Skin epidermis (tissue), 12 donors: ENCODE results near the gene DNPH1.
A peak's percentile ranks its signal among the peaks of the same experiment; 100 is the strongest.

Experiments
- H3K27ac ChIP-seq, 21 experiments: fragments of 200-600 bp; sonication (generic) in 11 of 21; one replicate each; pipeline ENCODE4 v1.5.0; 2020; ENCODE audit warnings: mild to moderate bottlenecking in 3 of 21, inconsistent platforms in 2 of 21, moderate library complexity in 2 of 21
- H3K4me3 ChIP-seq, 7 experiments: fragments of 200-600 bp; sonication (generic) in 2 of 7; one replicate each; pipeline ENCODE4 v1.5.0; 2020; ENCODE audit warnings: inconsistent platforms in 2 of 7, mild to moderate bottlenecking in 2 of 7, moderate library complexity in 1 of 7

The DNPH1 gene

GRCh38 chr6:43221046-43221972 lies 8.0 kb downstream of the DNPH1 start:
- Histone ChIP-seq H3K27ac (peak overlapping the region in 5 of 21 experiments; percentile 4 to 90 (median 39)), H3K4me3 (no peak overlapping the region)

DNA sequence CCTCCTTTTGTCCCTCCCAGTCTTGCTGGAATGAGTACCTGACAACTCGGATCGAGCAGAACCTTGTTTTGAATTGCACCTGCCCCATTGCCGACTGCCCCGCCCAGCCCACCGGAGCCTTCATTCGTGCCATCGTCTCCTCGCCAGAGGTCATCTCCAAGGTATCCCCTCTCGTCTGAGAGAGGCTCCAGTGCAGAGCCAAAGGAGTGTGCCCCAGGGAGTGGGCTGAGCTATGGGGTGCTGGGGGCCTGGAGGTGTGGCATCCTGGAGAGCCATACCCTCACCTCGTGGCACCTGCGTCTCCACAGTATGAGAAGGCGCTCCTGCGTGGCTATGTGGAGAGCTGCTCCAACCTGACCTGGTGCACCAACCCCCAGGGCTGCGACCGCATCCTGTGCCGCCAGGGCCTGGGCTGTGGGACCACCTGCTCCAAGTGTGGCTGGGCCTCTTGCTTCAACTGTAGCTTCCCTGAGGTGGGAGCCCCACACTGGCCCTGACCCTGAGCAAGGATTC lies 8.8 kb downstream of the DNPH1 start:
- H3K27ac ChIP-seq = no peak overlapping the region
- no peak overlapping the region for H3K4me3 ChIP-seq

GRCh38 chr6:43219814-43220213 lies 9.5 kb downstream of the DNPH1 start:
- Histone ChIP-seq H3K4me3 (no peak overlapping the region), H3K27ac (no peak overlapping the region)

DNA sequence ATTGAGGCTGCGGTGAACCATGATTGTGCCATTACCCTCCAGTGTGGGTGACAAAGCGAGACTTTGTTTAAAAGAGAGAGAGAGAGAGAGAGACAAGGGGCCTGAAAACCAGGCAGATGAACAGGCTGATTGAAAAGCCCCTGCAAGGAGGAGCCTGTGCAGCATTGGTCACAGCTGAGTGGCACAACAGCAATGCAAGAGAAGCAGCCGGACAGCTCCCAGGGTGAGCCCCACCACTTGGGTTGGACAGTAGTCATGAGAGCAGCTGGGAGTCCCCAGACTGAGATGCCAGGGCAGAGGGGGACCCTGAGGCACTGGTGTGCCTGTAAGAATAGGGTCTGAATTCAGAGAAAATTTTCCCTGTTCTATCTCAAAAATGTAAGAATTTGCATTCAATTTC lies 10.2 kb downstream of the DNPH1 start:
- no peak overlapping the region for H3K27ac ChIP-seq

DNA sequence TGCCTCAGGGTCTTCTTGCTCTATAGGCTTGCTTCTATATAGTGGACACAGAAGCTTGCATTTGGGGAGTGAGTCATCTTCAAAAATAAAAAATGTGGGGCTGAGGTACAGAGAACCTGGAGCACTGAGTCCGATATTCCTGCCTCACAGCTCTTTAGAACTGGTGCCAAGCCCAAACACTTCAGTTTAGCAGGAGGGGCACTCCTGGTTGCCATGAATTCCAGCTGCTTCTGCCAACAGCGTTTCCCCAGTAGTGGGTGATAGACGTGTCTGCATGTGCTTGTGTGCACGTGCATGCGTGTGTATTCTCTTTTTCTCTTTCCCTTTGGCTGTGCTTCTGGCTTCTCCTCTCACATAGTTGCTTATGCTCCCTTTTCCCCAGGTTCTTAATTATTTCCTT lies 11.9 kb downstream of the DNPH1 start:
- H3K4me3 ChIP-seq = no peak overlapping the region
- H3K27ac ChIP-seq = no peak overlapping the region

More for the DNA sequence above, 10.2 kb downstream of the DNPH1 start:
- H3K4me3 ChIP-seq = no peak overlapping the region

- Histone ChIP-seq H3K27ac (no peak overlapping the region), H3K4me3 (no peak overlapping the region)
Measured at GRCh38 chr6:43216200-43216599, 13.1 kb downstream of the DNPH1 start.

- Histone ChIP-seq H3K4me3 (no peak overlapping the region), H3K27ac (no peak overlapping the region)
Measured at GRCh38 chr6:43215066-43215465, 14.2 kb downstream of the DNPH1 start.

- Histone ChIP-seq H3K4me3 (no peak overlapping the region), H3K27ac (no peak overlapping the region)
Measured at GRCh38 chr6:43213431-43213830, 15.8 kb downstream of the DNPH1 start.

GRCh38 chr6:43211955-43212354 lies 17.3 kb downstream of the DNPH1 start:
- no peak overlapping the region for H3K4me3 ChIP-seq
- no peak overlapping the region for H3K27ac ChIP-seq

DNA sequence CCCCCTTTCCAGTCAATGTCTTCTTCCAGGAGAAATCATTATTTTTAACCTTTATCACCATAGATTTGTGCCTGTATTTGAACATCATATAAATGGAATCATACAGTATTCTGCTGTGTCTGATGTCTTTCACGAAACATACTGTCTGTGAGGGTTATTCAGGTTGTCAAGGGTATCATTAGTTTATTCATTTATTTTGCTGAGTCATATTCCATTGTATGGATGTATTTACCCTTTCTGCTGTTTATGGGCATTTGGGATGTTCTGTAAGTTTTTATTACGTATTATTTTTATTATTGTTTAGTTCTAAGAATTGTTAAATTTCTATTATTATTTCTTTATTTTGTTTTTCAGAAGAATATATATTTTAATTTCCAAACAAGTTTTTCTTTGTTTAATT lies 22.0 kb downstream of the DNPH1 start:
- Histone ChIP-seq H3K27ac (no peak overlapping the region), H3K4me3 (no peak overlapping the region)

GRCh38 chr6:43205849-43206248 lies 23.4 kb downstream of the DNPH1 start:
- H3K4me3 ChIP-seq = no peak overlapping the region
- H3K27ac ChIP-seq = no peak overlapping the region

GRCh38 chr6:43204271-43205105 lies 24.8 kb downstream of the DNPH1 start:
- no peak overlapping the region for H3K27ac ChIP-seq
- no peak overlapping the region for H3K4me3 ChIP-seq

GRCh38 chr6:43203718-43204095 lies 25.6 kb downstream of the DNPH1 start:
- H3K27ac ChIP-seq = no peak overlapping the region
- H3K4me3 ChIP-seq = no peak overlapping the region

GRCh38 chr6:43203029-43203717 lies 26.1 kb downstream of the DNPH1 start:
- no peak overlapping the region for H3K27ac ChIP-seq

DNA sequence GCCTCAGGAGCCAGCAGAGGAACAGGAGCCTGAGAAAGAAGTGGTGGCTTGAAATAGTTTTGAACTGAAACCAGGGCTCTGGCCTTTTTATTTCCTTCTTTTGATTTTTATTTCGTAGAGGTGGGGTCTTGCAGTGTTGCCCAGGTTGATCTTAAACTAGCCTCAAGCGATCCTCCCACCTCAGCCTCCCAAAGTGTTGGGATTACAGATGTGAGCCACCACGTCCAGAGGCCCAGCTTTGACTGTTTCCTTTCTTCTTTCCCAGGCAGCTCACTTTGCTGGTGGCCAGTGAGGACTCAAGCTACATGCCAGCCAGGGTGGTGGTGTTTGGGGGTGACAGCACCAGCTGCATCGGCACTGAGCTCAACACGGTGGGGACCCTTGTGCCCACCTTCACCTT lies 26.8 kb downstream of the DNPH1 start:
- Histone ChIP-seq H3K27ac (no peak overlapping the region), H3K4me3 (no peak overlapping the region)

More at GRCh38 chr6:43203029-43203717, 26.1 kb downstream of the DNPH1 start:
- H3K4me3 ChIP-seq = no peak overlapping the region

DNA sequence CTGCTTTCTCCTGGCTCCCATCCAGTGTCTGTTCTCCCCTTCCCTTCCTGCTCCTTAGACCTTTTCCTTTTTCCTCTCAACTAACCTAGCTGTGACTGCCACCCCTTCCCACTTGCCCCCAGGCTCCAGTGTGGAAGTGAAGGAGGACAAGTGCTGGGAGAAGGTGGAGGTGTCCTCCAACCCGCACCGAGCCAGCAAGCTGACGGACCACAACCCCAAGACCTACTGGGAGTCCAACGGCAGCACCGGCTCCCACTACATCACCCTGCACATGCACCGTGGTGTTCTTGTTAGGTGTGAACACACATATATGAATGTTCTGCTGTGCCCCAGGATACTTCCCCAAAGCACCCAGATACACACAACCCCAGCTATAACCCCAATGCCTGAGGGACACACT lies 28.7 kb downstream of the DNPH1 start:
- Histone ChIP-seq H3K4me3 (no peak overlapping the region), H3K27ac (no peak overlapping the region)

GRCh38 chr6:43199912-43200311 lies 29.4 kb downstream of the DNPH1 start:
- Histone ChIP-seq H3K27ac (no peak overlapping the region), H3K4me3 (no peak overlapping the region)

- H3K27ac ChIP-seq = no peak overlapping the region
- no peak overlapping the region for H3K4me3 ChIP-seq
Measured at GRCh38 chr6:43196337-43196736, 32.9 kb downstream of the DNPH1 start.

DNA sequence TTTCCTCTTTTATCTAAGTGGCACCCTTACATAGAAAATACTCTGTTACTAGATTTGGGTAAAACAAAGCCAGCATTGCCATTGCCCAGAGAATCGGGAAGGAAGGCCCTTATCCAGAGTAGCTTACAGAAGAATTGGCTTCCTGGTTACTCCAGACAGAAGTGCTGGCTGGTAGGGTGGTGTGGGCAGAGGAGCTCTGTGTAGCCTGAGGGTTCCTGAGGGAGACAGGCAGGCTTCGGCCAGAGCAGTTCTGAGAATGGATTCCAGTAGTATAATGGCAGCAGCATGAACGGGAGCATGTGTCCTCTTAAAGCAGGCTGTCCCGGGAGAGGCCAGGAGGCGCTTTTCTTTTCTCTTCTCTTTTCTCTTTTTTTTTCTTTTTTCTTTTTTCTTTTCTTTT lies 35.4 kb downstream of the DNPH1 start:
- Histone ChIP-seq H3K27ac (no peak overlapping the region), H3K4me3 (no peak overlapping the region)

GRCh38 chr6:43192911-43193310 lies 36.4 kb downstream of the DNPH1 start:
- H3K4me3 ChIP-seq = no peak overlapping the region
- H3K27ac ChIP-seq = no peak overlapping the region
